SW 1271 (cell line): ENCODE measurements around the gene PAXX.

Experiments
- DNase-seq, 2 experiments: peaks; one replicate each; lab custom pipeline; 2025; lab: John Stamatoyannopoulos, UW

PAXX gene

GRCh38 chr9:136991993-136992818 lies at the start of gene PAXX:
TSS of gene PAXX (plus strand) at chr9:136992422. CDS start at chr9:136992444, 22 bp downstream.
- DNase-seq = peak; percentile 75 to 89

GRCh38 chr9:136942881-136943230 lies 49.4 kb upstream of the PAXX start:
- no peak for DNase-seq

- DNase-seq = peak in 1 of 2 experiments; percentile 35
Measured at GRCh38 chr9:136943291-136944211, 48.7 kb upstream of the PAXX start.

GRCh38 chr9:136944212-136944518 lies 48.1 kb upstream of the PAXX start:
- DNase-seq = no peak

- peak; percentile 72 to 90 for DNase-seq
Measured at GRCh38 chr9:136944519-136945332, 47.5 kb upstream of the PAXX start, which contains the start of the genes C8G and FBXW5. TSS of gene C8G (plus strand) at chr9:136945243. CDS start at chr9:136945321, 78 bp downstream. TSS of gene FBXW5 (minus strand) at chr9:136944738. CDS start at chr9:136944083, 655 bp downstream.

GRCh38 chr9:136945333-136946227 lies 46.6 kb upstream of the PAXX start:
- no peak for DNase-seq

GRCh38 chr9:136946228-136947027 lies 45.8 kb upstream of the PAXX start:
- DNase-seq = no peak

- no peak for DNase-seq
Measured at GRCh38 chr9:136947028-136947891, 45.0 kb upstream of the PAXX start.

GRCh38 chr9:136947955-136948510 lies 44.2 kb upstream of the PAXX start:
- peak in 1 of 2 experiments; percentile 51 for DNase-seq

GRCh38 chr9:136949239-136949816 lies 42.9 kb upstream of the PAXX start:
- no peak for DNase-seq

GRCh38 chr9:136949817-136950655 lies 42.2 kb upstream of the PAXX start:
- DNase-seq = peak; percentile 73 to 90

GRCh38 chr9:136950656-136951276 lies 41.5 kb upstream of the PAXX start:
- peak in 1 of 2 experiments; percentile 23 for DNase-seq

- no peak for DNase-seq
Measured at GRCh38 chr9:136951541-136952320, 40.5 kb upstream of the PAXX start, which contains the start of gene LCN12. TSS of gene LCN12 (plus strand) at chr9:136952273. CDS start at chr9:136952328, 55 bp downstream.

- DNase-seq = no peak
Measured at GRCh38 chr9:136952321-136952850, 39.8 kb upstream of the PAXX start.

GRCh38 chr9:136952876-136953770 lies 39.1 kb upstream of the PAXX start:
- DNase-seq = no peak
